ENCODE data around the gene FLOT2. TPM values are rescaled to one million over a fixed set of nuclear protein-coding genes. Genes with fewer than 3 reads are reported as not detected.

Gene FLOT2
- polyA plus RNA-seq, 1 experiment = 86.0 TPM

DNA sequence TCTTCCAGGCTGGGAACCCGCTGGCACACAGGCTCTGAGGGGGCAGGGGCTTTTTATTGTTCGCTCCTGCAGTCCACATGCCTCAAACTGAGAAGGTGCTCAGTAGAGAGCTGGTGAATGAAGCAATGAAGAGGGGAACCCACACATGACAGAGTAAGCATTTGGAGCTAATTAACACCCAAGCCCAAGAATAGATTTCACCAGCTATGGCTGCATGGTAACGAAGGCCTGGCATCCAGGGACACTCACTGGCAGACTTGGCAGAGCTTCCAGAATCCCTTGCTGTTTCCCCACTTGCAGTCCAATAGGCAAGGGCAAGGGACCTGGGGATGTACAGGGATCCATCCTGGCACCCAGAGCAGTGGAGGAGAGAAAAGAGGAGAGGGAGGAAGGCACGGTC, 12.2 kb downstream of the FLOT2 start:
- no peak for DNase-seq (ENCODE audit: low read depth)
- H3K36me3 ChIP-seq (ENCODE audit: control insufficient read depth, insufficient read depth, low read length) = peaks cover 47% of the 10 kb centered on the region
- POLR2A ChIA-PET = no interaction called here
- no peaks in the 10 kb centered on the region for H3K27me3 ChIP-seq (ENCODE audit: control insufficient read depth, insufficient read depth, low read length)
- CTCF ChIA-PET = interaction anchor here (1.1 kb wide), 1 partner anchor 17 kb away, joined by 3 read pairs; no protein-coding TSS in a partner anchor
- no peak overlapping the region for H3K4me3 ChIP-seq (ENCODE audit: low read depth, low read length)
- TF ChIP-seq, protein P1, sequence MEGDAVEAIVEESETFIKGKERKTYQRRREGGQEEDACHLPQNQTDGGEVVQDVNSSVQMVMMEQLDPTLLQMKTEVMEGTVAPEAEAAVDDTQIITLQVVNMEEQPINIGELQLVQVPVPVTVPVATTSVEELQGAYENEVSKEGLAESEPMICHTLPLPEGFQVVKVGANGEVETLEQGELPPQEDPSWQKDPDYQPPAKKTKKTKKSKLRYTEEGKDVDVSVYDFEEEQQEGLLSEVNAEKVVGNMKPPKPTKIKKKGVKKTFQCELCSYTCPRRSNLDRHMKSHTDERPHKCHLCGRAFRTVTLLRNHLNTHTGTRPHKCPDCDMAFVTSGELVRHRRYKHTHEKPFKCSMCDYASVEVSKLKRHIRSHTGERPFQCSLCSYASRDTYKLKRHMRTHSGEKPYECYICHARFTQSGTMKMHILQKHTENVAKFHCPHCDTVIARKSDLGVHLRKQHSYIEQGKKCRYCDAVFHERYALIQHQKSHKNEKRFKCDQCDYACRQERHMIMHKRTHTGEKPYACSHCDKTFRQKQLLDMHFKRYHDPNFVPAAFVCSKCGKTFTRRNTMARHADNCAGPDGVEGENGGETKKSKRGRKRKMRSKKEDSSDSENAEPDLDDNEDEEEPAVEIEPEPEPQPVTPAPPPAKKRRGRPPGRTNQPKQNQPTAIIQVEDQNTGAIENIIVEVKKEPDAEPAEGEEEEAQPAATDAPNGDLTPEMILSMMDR (IDR thresholded peaks at IDR 0.05; ENCODE audit: insufficient read depth, low read depth, low read length) = no peak

DNA sequence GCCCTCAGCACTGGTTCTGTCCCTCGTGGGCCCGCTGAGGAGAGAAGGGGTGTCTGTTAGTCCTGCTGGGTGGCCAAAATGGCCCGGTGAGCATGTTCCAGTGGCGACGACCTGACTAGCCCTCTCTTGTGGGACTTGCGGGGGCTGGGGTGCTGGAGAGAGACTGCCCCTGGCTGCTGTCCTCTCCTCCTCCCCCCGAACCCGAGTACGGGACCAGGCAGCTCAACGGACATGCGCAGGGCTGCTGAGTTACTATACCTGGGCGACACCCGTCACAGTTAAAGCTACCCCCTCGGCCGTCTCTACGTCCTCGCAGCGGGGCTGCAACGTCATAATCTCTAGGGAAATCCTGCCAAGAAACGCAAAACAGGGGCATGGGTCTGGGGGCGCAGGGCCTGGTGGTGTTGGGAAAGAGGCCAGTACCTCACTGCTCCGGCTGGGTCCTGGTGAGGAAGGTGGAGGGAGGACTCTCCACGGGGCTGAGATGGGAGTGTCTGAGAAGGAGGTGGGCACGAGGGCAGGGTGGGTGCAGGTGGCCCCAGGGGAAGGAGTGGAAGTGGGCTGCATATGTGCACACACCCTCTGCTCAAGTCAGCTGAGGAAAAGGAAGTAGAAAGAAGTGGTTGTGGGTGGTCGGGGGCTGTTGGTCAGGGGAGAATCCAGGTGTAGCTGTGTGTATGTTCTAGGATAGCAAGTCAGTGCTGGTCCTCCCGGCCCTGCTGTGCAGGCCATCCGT, 13.4 kb downstream of the FLOT2 start:
- H3K36me3 ChIP-seq (ENCODE audit: control insufficient read depth, insufficient read depth, low read length) = peaks cover 58% of the 10 kb centered on the region
- TF ChIP-seq, protein P1 (IDR thresholded peaks at IDR 0.05; ENCODE audit: insufficient read depth, low read depth, low read length) = no peak
- H3K27me3 ChIP-seq (ENCODE audit: control insufficient read depth, insufficient read depth, low read length) = no peaks in the 10 kb centered on the region
- no peak for DNase-seq (ENCODE audit: low read depth)
- H3K4me3 ChIP-seq (ENCODE audit: low read depth, low read length) = no peak overlapping the region
- ChIA-PET POLR2A (interaction anchor here (0.6 kb wide), 1 partner anchor 28 kb away, joined by 5 read pairs; no protein-coding TSS in a partner anchor), CTCF (interaction anchor here (1.4 kb wide), 1 partner anchor 12 kb away, joined by 3 read pairs; no protein-coding TSS in a partner anchor)

DNA sequence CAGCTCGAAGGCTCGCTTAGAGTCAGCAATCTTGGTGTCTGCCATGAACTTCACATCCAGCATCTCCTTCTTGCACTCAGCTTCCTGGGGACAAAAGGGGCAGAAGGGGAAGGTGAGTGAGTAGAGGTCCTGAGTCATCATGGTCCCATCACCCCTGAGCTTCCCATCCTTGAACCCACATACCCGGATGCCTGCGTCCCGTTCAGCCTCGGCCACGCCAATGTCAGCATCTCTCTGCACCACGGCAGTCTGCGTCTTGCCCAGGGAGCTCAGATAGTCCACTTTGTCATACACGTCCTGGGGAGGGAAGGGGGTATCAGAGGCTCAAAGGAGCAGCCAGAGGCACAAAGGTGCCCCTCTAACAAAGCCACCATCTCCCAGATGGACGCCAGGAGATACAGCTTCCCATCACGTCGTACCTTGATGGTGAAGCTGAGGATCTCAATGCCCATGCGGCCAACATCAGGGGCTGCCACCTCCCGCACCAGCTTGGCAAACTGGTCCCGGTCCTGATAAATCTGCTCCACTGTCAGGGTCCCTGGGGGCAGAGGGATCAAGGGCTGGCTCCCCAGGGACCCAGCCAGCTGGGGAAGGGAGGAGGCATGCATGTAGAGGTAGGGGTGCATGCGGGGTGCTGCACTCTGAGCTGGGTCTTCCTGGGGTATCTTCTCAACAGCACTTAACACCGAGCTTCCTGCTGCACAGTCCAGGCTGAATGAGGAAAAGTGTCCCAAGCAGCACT, 15.2 kb downstream of the FLOT2 start:
- no peak for DNase-seq (ENCODE audit: low read depth)
- ChIA-PET POLR2A (no interaction called here), CTCF (interaction anchor here (0.6 to 1.5 kb wide), 5 partner anchors 9 to 296 kb away, joined by 3 to 8 read pairs (median 3); no protein-coding TSS in a partner anchor)
- Histone ChIP-seq H3K4me3 (ENCODE audit: low read depth, low read length) (no peak overlapping the region), H3K36me3 (ENCODE audit: control insufficient read depth, insufficient read depth, low read length) (peaks cover 58% of the 10 kb centered on the region), H3K27me3 (ENCODE audit: control insufficient read depth, insufficient read depth, low read length) (no peaks in the 10 kb centered on the region)
- TF ChIP-seq, protein P1 (IDR thresholded peaks at IDR 0.05; ENCODE audit: insufficient read depth, low read depth, low read length) = no peak

DNA sequence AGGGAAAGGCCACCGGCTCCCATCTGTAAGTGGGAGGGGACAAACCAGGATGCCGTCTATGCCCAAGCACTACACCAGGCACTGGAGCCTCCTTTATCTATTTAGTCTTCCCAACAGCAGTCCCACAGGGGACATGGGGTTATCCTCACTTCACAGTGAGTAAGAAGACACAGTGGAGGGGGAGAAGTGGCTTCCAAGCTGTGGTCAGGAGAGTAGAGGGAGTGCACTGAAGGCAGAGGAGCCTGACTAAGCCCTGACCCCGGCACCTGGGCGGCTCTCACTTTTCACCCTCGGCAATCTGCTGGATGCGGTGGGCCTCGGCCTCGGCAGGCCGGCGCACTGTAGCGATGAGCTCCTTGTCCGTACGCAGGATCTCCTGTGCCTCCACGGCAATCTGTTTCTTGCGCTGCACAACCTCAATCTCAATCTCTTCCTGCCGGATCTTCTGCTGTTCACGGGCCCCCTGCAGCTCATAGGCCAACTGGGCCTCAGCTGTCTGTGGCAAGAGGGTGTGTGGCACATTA, 15.9 kb downstream of the FLOT2 start:
- no peak for DNase-seq (ENCODE audit: low read depth)
- TF ChIP-seq, protein P1 (IDR thresholded peaks at IDR 0.05; ENCODE audit: insufficient read depth, low read depth, low read length) = no peak
- peaks cover 55% of the 10 kb centered on the region for H3K36me3 ChIP-seq (ENCODE audit: control insufficient read depth, insufficient read depth, low read length)
- no peaks in the 10 kb centered on the region for H3K27me3 ChIP-seq (ENCODE audit: control insufficient read depth, insufficient read depth, low read length)
- POLR2A ChIA-PET = no interaction called here
- CTCF ChIA-PET = interaction anchor here (0.6 to 1.5 kb wide), 5 partner anchors 10 to 173 kb away, joined by 3 to 8 read pairs (median 3); no protein-coding TSS in a partner anchor
- H3K4me3 ChIP-seq (ENCODE audit: low read depth, low read length) = no peak overlapping the region

DNA sequence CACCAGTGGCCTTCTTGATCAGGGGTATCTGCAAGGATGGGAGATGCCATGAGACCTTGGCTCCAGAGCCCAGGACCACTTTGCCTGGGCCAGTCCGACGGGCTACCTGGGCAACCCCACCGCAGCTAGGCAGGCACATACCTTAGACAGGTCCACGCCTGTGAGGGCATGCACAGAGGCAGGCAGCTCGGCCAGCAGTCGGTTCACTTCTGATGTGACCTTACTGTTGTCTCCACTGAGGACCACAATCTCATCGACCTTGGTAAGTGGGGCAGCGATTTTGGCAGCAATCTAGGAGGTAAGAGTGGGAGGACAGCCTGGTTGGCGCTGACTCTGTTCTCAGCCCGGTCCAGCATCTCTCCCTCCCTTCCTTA, 17.0 kb downstream of the FLOT2 start:
- POLR2A ChIA-PET = no interaction called here
- CTCF ChIA-PET = interaction anchor here (0.6 to 1.4 kb wide), 3 partner anchors 117 to 154 kb away, joined by 3 read pairs; no protein-coding TSS in a partner anchor
- Histone ChIP-seq H3K27me3 (ENCODE audit: control insufficient read depth, insufficient read depth, low read length) (no peaks in the 10 kb centered on the region), H3K36me3 (ENCODE audit: control insufficient read depth, insufficient read depth, low read length) (peaks cover 50% of the 10 kb centered on the region), H3K4me3 (ENCODE audit: low read depth, low read length) (no peak overlapping the region)
- no peak for DNase-seq (ENCODE audit: low read depth)
- TF ChIP-seq, protein P1 (IDR thresholded peaks at IDR 0.05; ENCODE audit: insufficient read depth, low read depth, low read length) = no peak

All from BJ (cell line).